AG09309 (cell line): ENCODE measurements around the gene CPT1C.

ENCODE experiments used
- DNase-seq: peaks from one replicate; pipeline ENCODE4 v3.0.0-alpha.2; 2010; ENCODE audit warnings: low read depth
- H3K4me3 ChIP-seq: 2 replicates; pipeline ENCODE4 v1.5.1; 2011; ENCODE audit warnings: mild to moderate bottlenecking, low read depth, low read length, moderate library complexity; ENCODE audit not compliant: control insufficient read depth
- CTCF ChIP-seq: IDR thresholded peaks from 2 replicates; pipeline ENCODE4 v1.5.1; 2011; ENCODE audit warnings: mild to moderate bottlenecking, low read depth, low read length, inconsistent platforms; ENCODE audit not compliant: insufficient read depth, control insufficient read depth; ENCODE audit errors: missing control alignments

The CPT1C gene

GRCh38 chr19:49687150-49687549 lies 3.8 kb upstream of the CPT1C start:
- H3K4me3 ChIP-seq = no peak overlapping the region
- no peak for DNase-seq
- TF ChIP-seq CTCF = no peak

- H3K4me3 ChIP-seq = no peak overlapping the region
- DNase-seq = no peak
- TF ChIP-seq CTCF = no peak
These were observed 3.2 kb upstream of the CPT1C start for GRCh38 chr19:49687566-49688316.

- no peak for TF ChIP-seq CTCF
- no peak for DNase-seq
- H3K4me3 ChIP-seq = no peak overlapping the region
These were observed 2.3 kb upstream of the CPT1C start for GRCh38 chr19:49688531-49689132.

GRCh38 chr19:49689133-49690078 lies 1.5 kb upstream of the CPT1C start, which contains the start of gene ADM5:
Gene ADM5 (plus strand): TSS chr19:49689594. CDS start chr19:49689838, 244 bp downstream.
- peak; percentile 67 for TF ChIP-seq CTCF
- no peak for DNase-seq
- peak within 1 kb of the TSS; percentile 61 for H3K4me3 ChIP-seq

- H3K4me3 ChIP-seq = peak overlapping the region; percentile 61
- TF ChIP-seq CTCF = no peak
- no peak for DNase-seq
These were observed 749 bp upstream of the CPT1C start for GRCh38 chr19:49690079-49690655.
